ENCODE measurements around the gene SETD2.
"Not testable (repeated sequence)": the region's sequence is repeated elsewhere in the genome, so short reads cannot be mapped to it uniquely, and the experiment has no call there.

Gene SETD2, protein sequence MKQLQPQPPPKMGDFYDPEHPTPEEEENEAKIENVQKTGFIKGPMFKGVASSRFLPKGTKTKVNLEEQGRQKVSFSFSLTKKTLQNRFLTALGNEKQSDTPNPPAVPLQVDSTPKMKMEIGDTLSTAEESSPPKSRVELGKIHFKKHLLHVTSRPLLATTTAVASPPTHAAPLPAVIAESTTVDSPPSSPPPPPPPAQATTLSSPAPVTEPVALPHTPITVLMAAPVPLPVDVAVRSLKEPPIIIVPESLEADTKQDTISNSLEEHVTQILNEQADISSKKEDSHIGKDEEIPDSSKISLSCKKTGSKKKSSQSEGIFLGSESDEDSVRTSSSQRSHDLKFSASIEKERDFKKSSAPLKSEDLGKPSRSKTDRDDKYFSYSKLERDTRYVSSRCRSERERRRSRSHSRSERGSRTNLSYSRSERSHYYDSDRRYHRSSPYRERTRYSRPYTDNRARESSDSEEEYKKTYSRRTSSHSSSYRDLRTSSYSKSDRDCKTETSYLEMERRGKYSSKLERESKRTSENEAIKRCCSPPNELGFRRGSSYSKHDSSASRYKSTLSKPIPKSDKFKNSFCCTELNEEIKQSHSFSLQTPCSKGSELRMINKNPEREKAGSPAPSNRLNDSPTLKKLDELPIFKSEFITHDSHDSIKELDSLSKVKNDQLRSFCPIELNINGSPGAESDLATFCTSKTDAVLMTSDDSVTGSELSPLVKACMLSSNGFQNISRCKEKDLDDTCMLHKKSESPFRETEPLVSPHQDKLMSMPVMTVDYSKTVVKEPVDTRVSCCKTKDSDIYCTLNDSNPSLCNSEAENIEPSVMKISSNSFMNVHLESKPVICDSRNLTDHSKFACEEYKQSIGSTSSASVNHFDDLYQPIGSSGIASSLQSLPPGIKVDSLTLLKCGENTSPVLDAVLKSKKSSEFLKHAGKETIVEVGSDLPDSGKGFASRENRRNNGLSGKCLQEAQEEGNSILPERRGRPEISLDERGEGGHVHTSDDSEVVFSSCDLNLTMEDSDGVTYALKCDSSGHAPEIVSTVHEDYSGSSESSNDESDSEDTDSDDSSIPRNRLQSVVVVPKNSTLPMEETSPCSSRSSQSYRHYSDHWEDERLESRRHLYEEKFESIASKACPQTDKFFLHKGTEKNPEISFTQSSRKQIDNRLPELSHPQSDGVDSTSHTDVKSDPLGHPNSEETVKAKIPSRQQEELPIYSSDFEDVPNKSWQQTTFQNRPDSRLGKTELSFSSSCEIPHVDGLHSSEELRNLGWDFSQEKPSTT (N-terminal part only)
- long read RNA-seq, partial matches to known transcripts = 13 of 36 reads
- long read RNA-seq, other reads (novel, unspliced or antisense) = 23 of 36 reads

DNA sequence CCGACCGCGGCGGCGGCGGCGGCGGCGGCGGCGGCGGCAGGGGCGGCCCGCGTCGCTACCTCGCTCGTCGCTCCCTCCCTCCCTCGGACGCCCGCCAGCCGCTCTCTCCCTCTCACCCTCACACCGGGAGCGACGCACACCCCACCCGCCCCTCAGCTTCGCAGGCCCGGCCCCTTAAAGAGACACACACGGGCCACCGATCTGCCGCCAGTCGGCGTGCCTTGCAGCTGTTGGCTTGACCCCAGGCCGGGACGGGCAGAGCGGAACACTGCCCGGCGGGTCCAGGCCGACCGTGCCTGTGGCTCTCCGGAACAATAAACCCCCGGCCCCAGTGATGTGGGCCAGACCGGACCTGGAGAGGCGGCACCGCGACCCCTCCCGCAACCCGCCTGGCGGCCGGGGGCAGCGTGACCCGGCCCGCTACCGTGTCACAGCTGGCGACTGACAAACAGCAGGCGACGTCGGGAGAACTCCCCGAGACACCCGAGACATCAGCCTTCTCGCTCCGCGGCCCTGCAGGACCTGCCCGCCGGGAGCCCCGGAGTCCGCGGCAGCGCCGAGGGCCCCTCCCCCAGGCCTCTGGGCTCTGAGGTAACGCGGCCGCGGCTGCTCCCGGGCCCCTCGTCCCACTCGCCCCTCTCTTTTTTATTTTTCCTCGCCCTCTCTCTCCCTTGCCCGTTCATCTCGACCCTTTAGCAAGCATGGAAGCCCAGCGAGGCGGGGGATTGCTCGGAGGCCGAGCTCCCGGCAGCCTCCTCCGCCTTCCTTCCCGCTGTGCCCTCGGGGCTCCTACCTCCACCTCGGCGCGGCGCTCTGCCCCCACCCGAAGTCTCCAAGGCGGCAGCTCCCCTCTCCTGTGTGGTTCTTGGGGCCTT lies at the start of gene SETD2:
Gene SETD2, minus strand, starts transcription at position 107 of the 875 bp plus-strand sequence. CDS start 189 bp downstream, outside the sequence.
- no peak for TF ChIP-seq CTCF (IDR thresholded peaks at IDR 0.05; ENCODE audit: insufficient read depth, low read length)
- peak; percentile 20 for TF ChIP-seq REST (IDR thresholded peaks at IDR 0.05; ENCODE audit: insufficient replicate concordance, low read depth)

GRCh38 chr3:47210863-47211405 lies 47.0 kb upstream of the SETD2 start:
- DNase-seq (ENCODE audit: low read depth in 1 of 2, low spot score in 1 of 2) = no peak
- no peak overlapping the region for H3K27ac ChIP-seq (replicated peaks)
- H3K4me3 ChIP-seq (replicated peaks; ENCODE audit: insufficient read depth, low read length) = no peak overlapping the region
- TF ChIP-seq REST (IDR thresholded peaks at IDR 0.05; ENCODE audit: insufficient replicate concordance, low read depth) (no peak), SPI1 (IDR thresholded peaks at IDR 0.05; ENCODE audit: borderline replicate concordance, low read depth) (no peak)
- no peaks in the 10 kb centered on the region for H3K27me3 ChIP-seq (ENCODE audit: insufficient read depth, poor library complexity, severe bottlenecking)

More for the DNA sequence above, at the start of gene SETD2:
- Histone ChIP-seq H3K4me3 (replicated peaks; ENCODE audit: insufficient read depth, low read length) (peak within 1 kb of the TSS; percentile 95), H3K27ac (replicated peaks) (peak within 1 kb of the TSS; percentile 87), H3K27me3 (ENCODE audit: insufficient read depth, poor library complexity, severe bottlenecking) (no peaks in the 10 kb centered on the region)
- DNase-seq (ENCODE audit: low read depth in 1 of 2, low spot score in 1 of 2) = peak; percentile 77 to 93

DNA sequence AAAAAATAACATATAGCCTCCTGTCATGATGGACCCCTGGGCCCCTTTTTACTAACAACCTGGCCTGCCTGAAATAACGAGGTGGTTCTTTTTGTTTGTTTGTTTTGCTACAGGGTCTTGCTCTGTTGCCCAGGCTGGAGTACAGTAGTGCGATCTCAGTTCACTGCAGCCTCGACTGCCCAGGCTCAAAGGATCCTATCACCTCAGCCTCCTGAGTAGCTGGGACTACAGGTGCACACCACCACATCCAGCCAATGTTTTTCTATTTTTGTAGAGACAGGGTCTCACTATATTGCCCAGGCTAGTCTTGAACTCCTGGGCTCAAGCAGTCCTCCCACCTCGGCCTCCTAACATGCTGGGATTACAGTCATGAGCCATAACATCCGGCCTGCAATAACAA lies 42.1 kb upstream of the SETD2 start:
- not testable (repeated sequence) for H3K4me3 ChIP-seq (replicated peaks; ENCODE audit: insufficient read depth, low read length); H3K27me3 ChIP-seq (ENCODE audit: insufficient read depth, poor library complexity, severe bottlenecking); DNase-seq (ENCODE audit: low read depth in 1 of 2, low spot score in 1 of 2); H3K27ac ChIP-seq (replicated peaks)

GRCh38 chr3:47204875-47205274 lies 41.0 kb upstream of the SETD2 start:
- TF ChIP-seq POLR2AphosphoS5 (IDR thresholded peaks at IDR 0.05; ENCODE audit: low read depth) = no peak
- TF ChIP-seq CTCF (IDR thresholded peaks at IDR 0.05; ENCODE audit: insufficient read depth, low read length) = no peak
- no peak for TF ChIP-seq REST (IDR thresholded peaks at IDR 0.05; ENCODE audit: insufficient replicate concordance, low read depth)
- TF ChIP-seq GABPA (IDR thresholded peaks at IDR 0.05; ENCODE audit: low read depth) = no peak
- no peak for TF ChIP-seq SPI1 (IDR thresholded peaks at IDR 0.05; ENCODE audit: borderline replicate concordance, low read depth)
- H3K4me3 ChIP-seq (replicated peaks; ENCODE audit: insufficient read depth, low read length) = no peak overlapping the region
- H3K27me3 ChIP-seq (ENCODE audit: insufficient read depth, poor library complexity, severe bottlenecking) = no peaks in the 10 kb centered on the region
- DNase-seq (ENCODE audit: low read depth in 1 of 2, low spot score in 1 of 2) = no peak
- H3K27ac ChIP-seq (replicated peaks) = no peak overlapping the region

All from HL-60 (cell line).